Thoracic aorta (tissue), 2 donors: ENCODE results near the gene MELTF. TPM values are rescaled to one million over a fixed set of nuclear protein-coding genes. Genes with fewer than 3 reads are reported as not detected.

Experiments
- ATAC-seq: fragments of 150-250 bp; one replicate; pipeline ENCODE4 v1.8.0; 2017; ENCODE audit warnings: low read depth; ENCODE audit not compliant: insufficient number of reproducible peaks, low FRiP score
- DNase-seq: peaks from one replicate; pipeline ENCODE4 v3.0.0-alpha.2; 2020; ENCODE audit warnings: low spot score
- H3K27ac ChIP-seq, 2 donors: fragments of 200-600 bp; sonication (generic); 1 replicate in 1 of 2; 2 replicates in 1 of 2; pipeline ENCODE4 v1.5.1; 2016; ENCODE audit warnings: mild to moderate bottlenecking in 2 of 2, moderate library complexity in 2 of 2
- H3K27me3 ChIP-seq: fragments of 200-600 bp; sonication (generic); replicated peaks from 2 replicates; pipeline ENCODE4 v1.6.0; 2016; ENCODE audit warnings: mild to moderate bottlenecking; ENCODE audit not compliant: insufficient read depth
- H3K36me3 ChIP-seq: fragments of 200-600 bp; sonication (generic); one replicate; pipeline ENCODE4 v1.5.1; 2016
- H3K4me1 ChIP-seq, 2 donors: fragments of 200-600 bp; sonication (generic); 1 replicate in 1 of 2; 2 replicates in 1 of 2; pipeline versions ENCODE4 v1.5.1 to v1.6.0; 2016; ENCODE audit warnings: low read depth in 2 of 2, mild to moderate bottlenecking in 1 of 2; ENCODE audit not compliant: control insufficient read depth in 1 of 2
- H3K4me3 ChIP-seq: fragments of 200-600 bp; sonication (generic); 2 replicates; pipeline ENCODE4 v1.5.1; 2016; ENCODE audit warnings: mild to moderate bottlenecking
- H3K9me3 ChIP-seq: fragments of 200-600 bp; sonication (generic); 2 replicates; pipeline ENCODE4 v1.5.1; 2016
- total RNA-seq, 2 donors: library from RNA; depleted of rRNA; stranded (reverse); fragments of >200 nt; gene quantifications; one replicate each; pipeline versions ENCODE4 v1.1.0 to v1.2.3, GENCODE V29; 2016
- TF ChIP-seq, protein P1 (sequence below): fragments of 200-600 bp; sonication (generic); IDR thresholded peaks from one replicate; pipeline ENCODE4 v1.5.1; 2019; ENCODE audit warnings: antibody characterized with exemption

The MELTF gene
- total RNA-seq, 2 donors from 2014 or later = 6.1 to 8.7 TPM

- TF ChIP-seq, protein P1, sequence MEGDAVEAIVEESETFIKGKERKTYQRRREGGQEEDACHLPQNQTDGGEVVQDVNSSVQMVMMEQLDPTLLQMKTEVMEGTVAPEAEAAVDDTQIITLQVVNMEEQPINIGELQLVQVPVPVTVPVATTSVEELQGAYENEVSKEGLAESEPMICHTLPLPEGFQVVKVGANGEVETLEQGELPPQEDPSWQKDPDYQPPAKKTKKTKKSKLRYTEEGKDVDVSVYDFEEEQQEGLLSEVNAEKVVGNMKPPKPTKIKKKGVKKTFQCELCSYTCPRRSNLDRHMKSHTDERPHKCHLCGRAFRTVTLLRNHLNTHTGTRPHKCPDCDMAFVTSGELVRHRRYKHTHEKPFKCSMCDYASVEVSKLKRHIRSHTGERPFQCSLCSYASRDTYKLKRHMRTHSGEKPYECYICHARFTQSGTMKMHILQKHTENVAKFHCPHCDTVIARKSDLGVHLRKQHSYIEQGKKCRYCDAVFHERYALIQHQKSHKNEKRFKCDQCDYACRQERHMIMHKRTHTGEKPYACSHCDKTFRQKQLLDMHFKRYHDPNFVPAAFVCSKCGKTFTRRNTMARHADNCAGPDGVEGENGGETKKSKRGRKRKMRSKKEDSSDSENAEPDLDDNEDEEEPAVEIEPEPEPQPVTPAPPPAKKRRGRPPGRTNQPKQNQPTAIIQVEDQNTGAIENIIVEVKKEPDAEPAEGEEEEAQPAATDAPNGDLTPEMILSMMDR = no peak
- DNase-seq (no peak), ATAC-seq (no peak)
- Histone ChIP-seq H3K36me3 (no peaks in the 10 kb centered on the region), H3K4me1 (peaks cover 0 to 16% of the 10 kb centered on the region in 2 donors), H3K27me3 (peaks cover 4% of the 10 kb centered on the region), H3K9me3 (no peaks in the 10 kb centered on the region), H3K4me3 (no peak overlapping the region), H3K27ac (no peak overlapping the region)
Measured at GRCh38 chr3:197025736-197026480, 3.7 kb downstream of the MELTF start.

DNA sequence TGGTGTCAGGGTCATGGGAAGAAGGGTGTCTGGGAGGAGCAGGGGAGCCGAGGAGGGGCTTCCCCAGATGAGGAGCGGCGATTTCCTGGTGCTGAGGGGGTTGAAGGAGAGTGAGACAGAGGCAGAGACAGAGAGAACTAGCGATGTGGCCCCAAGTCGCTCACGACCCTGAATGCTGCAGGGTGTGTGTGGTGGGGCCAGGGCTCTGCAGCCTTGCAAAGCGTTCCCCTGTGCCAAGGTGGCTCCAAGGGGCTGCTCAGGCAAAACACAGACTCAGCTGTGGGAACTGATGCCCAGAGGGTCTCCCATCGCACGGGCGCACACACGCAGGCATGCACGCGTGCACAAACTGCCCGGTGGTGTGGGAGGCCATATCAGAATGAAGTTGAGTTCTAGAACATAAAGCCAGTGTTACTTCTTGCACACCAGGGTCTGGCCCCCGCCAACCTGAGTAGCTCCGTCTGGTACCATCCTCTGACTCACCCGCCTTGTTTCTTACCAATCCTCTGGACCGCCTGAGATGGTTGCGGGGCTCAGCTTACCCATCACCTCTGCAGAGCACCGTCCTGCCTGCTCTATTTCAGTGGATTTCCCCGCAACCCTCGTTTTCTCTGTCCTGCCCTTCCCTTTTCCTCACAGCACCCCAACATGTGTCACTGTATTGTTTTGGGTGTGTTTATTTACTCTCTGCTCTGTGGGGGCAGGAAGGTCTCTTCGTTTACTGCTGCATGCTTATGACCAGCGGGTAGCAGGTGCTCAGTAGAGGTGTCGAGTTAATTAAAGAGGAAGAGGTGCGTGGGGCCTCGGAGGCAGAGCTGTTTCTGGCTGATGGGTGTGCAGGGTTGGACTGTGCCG lies 4.5 kb downstream of the MELTF start:
- no peak for ATAC-seq
- no peaks in the 10 kb centered on the region for H3K36me3 ChIP-seq
- no peaks in the 10 kb centered on the region for H3K9me3 ChIP-seq
- H3K4me1 ChIP-seq = peaks cover 0 to 16% of the 10 kb centered on the region in 2 donors
- TF ChIP-seq, protein P1 = no peak
- no peak overlapping the region for H3K4me3 ChIP-seq
- H3K27me3 ChIP-seq = peaks cover 4% of the 10 kb centered on the region
- DNase-seq = no peak
- no peak overlapping the region for H3K27ac ChIP-seq

DNA sequence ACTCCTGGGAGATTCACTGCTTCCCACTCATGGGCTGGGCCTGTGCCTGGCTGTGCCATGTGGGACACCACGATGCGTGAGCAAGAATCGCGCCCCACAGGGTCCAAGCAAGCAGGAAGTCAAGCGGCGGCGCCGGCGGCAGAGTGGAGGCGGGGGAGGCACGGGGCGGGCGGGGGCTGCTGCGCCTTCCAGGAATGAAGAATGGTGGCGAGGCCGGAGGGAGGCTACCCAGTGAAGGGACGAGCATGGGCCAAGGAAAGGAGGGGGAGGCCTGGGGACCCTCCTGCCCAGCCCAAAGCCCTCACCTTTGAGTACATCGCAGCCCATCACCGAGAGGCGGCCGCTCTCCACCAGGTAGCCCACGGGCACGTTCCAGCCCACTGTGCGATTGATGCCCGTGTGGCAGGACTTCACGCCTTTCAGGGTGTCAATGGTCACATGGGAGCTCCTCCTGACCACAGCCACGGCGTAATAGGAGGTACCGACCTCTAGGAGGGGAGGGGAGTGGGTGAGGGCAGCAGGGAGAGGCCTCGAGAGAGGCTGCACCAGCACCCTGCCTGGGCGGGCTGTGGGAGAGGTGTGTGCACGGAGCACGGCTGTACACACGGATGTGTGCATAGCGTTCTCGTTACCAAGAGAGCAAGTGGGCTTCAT lies 5.5 kb downstream of the MELTF start:
- peaks cover 0 to 6% of the 10 kb centered on the region in 2 donors for H3K4me1 ChIP-seq
- H3K27ac ChIP-seq = no peak overlapping the region
- DNase-seq (no peak), ATAC-seq (no peak)
- H3K4me3 ChIP-seq = no peak overlapping the region
- H3K9me3 ChIP-seq = no peaks in the 10 kb centered on the region
- H3K36me3 ChIP-seq = no peaks in the 10 kb centered on the region
- H3K27me3 ChIP-seq = peaks cover under 1% of the 10 kb centered on the region
- TF ChIP-seq, protein P1 = no peak

- Histone ChIP-seq H3K27ac (no peak overlapping the region), H3K4me1 (no peaks in the 10 kb centered on the region), H3K9me3 (no peaks in the 10 kb centered on the region), H3K4me3 (no peak overlapping the region), H3K36me3 (no peaks in the 10 kb centered on the region), H3K27me3 (no peaks in the 10 kb centered on the region)
- no peak for ATAC-seq
- TF ChIP-seq, protein P1 = no peak
- no peak for DNase-seq
Measured at GRCh38 chr3:197023241-197023997, 6.2 kb downstream of the MELTF start.
